ENCODE data around the gene DAAM2. TPM values are rescaled to one million over a fixed set of nuclear protein-coding genes. Genes with fewer than 3 reads are reported as not detected.
A peak's percentile ranks its signal among the peaks of the same experiment; 100 is the strongest.

DAAM2 gene
- total RNA-seq, 1 experiment from 2014 or later, result not detected

- Mint-ChIP-seq H3K4me3 (ENCODE audit: unreplicated experiment) (no peak overlapping the region), H3K27ac (ENCODE audit: unreplicated experiment) (no peak overlapping the region), H3K36me3 (ENCODE audit: insufficient read depth, unreplicated experiment) (no peaks in the 10 kb centered on the region), H3K27me3 (ENCODE audit: insufficient read depth, unreplicated experiment) (no peaks in the 10 kb centered on the region), H3K4me1 (ENCODE audit: low read depth, unreplicated experiment) (peaks cover 9% of the 10 kb centered on the region), H3K9me3 (ENCODE audit: unreplicated experiment) (no peaks in the 10 kb centered on the region)
- ChIA-PET POLR2A (no interaction called here), CTCF (no interaction called here)
- BruUV-seq (replicated peaks), result no TSS peak
- Histone ChIP-seq H3K4me1 (peaks cover 14% of the 10 kb centered on the region), H3K9me3 (no peaks in the 10 kb centered on the region), H3K4me3 (ENCODE audit: low read depth, low read length) (no peak overlapping the region), H3K27me3 (replicated peaks; ENCODE audit: control insufficient read depth, insufficient read depth, low read length) (no peaks in the 10 kb centered on the region), H3K36me3 (ENCODE audit: control insufficient read depth, insufficient read depth, low read length) (no peaks in the 10 kb centered on the region)
- TF ChIP-seq CTCF (IDR thresholded peaks at IDR 0.05; ENCODE audit: insufficient read depth in 1 of 2, low read depth in 1 of 2, low read length in 1 of 2, severe bottlenecking in 1 of 2, unreplicated experiment in 1 of 2), result no peak
- DNase-seq, result no peak
- intact Hi-C loops (cut with micrococcal nuclease; ENCODE audit: unreplicated experiment), result no loop called here
Measured at GRCh38 chr6:39941820-39942219, 149.6 kb downstream of the DAAM2 start.

- Mint-ChIP-seq H3K36me3 (ENCODE audit: insufficient read depth, unreplicated experiment) (no peaks in the 10 kb centered on the region), H3K27ac (ENCODE audit: unreplicated experiment) (no peak overlapping the region), H3K4me3 (ENCODE audit: unreplicated experiment) (no peak overlapping the region), H3K4me1 (ENCODE audit: low read depth, unreplicated experiment) (peaks cover 21% of the 10 kb centered on the region), H3K27me3 (ENCODE audit: insufficient read depth, unreplicated experiment) (no peaks in the 10 kb centered on the region), H3K9me3 (ENCODE audit: unreplicated experiment) (no peaks in the 10 kb centered on the region)
- H3K9me3 ChIP-seq, result no peaks in the 10 kb centered on the region
- ChIA-PET CTCF (no interaction called here), POLR2A (no interaction called here)
- no peaks in the 10 kb centered on the region for H3K27me3 ChIP-seq (replicated peaks; ENCODE audit: control insufficient read depth, insufficient read depth, low read length)
- intact Hi-C loops (cut with micrococcal nuclease; ENCODE audit: unreplicated experiment), result no loop called here
- H3K36me3 ChIP-seq (ENCODE audit: control insufficient read depth, insufficient read depth, low read length), result no peaks in the 10 kb centered on the region
- TF ChIP-seq CTCF (IDR thresholded peaks at IDR 0.05; ENCODE audit: insufficient read depth in 1 of 2, low read depth in 1 of 2, low read length in 1 of 2, severe bottlenecking in 1 of 2, unreplicated experiment in 1 of 2), result no peak
- H3K4me3 ChIP-seq (ENCODE audit: low read depth, low read length), result no peak overlapping the region
- H3K4me1 ChIP-seq, result peaks cover 26% of the 10 kb centered on the region
- no peak for DNase-seq
- BruUV-seq (replicated peaks), result no TSS peak
Measured at GRCh38 chr6:39942903-39943580, 150.9 kb downstream of the DAAM2 start.

- no peak overlapping the region for H3K27ac Mint-ChIP-seq (ENCODE audit: unreplicated experiment)
- BruUV-seq (replicated peaks), result no TSS peak
- H3K4me1 Mint-ChIP-seq (ENCODE audit: low read depth, unreplicated experiment), result peaks cover 18% of the 10 kb centered on the region
- ChIA-PET POLR2A (no interaction called here), CTCF (no interaction called here)
- TF ChIP-seq CTCF (IDR thresholded peaks at IDR 0.05; ENCODE audit: insufficient read depth in 1 of 2, low read depth in 1 of 2, low read length in 1 of 2, severe bottlenecking in 1 of 2, unreplicated experiment in 1 of 2), result no peak
- Histone ChIP-seq H3K4me3 (ENCODE audit: low read depth, low read length) (no peak overlapping the region), H3K27me3 (replicated peaks; ENCODE audit: control insufficient read depth, insufficient read depth, low read length) (no peaks in the 10 kb centered on the region), H3K4me1 (peaks cover 37% of the 10 kb centered on the region), H3K9me3 (no peaks in the 10 kb centered on the region), H3K36me3 (ENCODE audit: control insufficient read depth, insufficient read depth, low read length) (no peaks in the 10 kb centered on the region; the same call in 1 of the 2 replicates)
- no peaks in the 10 kb centered on the region for H3K36me3 Mint-ChIP-seq (ENCODE audit: insufficient read depth, unreplicated experiment)
- H3K9me3 Mint-ChIP-seq (ENCODE audit: unreplicated experiment), result no peaks in the 10 kb centered on the region
- intact Hi-C loops (cut with micrococcal nuclease; ENCODE audit: unreplicated experiment), result no loop called here
- DNase-seq, result peak in 1 of 2 experiments; percentile 50
- no peak overlapping the region for H3K4me3 Mint-ChIP-seq (ENCODE audit: unreplicated experiment)
- no peaks in the 10 kb centered on the region for H3K27me3 Mint-ChIP-seq (ENCODE audit: insufficient read depth, unreplicated experiment)
Measured at GRCh38 chr6:39945626-39946025, 153.4 kb downstream of the DAAM2 start.

Measured in Caco-2 (cell line).